ENCODE measurements around the gene TRIM26.
"Not testable (repeated sequence)": the region's sequence is repeated elsewhere in the genome, so short reads cannot be mapped to it uniquely, and the experiment has no call there.

The TRIM26 gene

DNA sequence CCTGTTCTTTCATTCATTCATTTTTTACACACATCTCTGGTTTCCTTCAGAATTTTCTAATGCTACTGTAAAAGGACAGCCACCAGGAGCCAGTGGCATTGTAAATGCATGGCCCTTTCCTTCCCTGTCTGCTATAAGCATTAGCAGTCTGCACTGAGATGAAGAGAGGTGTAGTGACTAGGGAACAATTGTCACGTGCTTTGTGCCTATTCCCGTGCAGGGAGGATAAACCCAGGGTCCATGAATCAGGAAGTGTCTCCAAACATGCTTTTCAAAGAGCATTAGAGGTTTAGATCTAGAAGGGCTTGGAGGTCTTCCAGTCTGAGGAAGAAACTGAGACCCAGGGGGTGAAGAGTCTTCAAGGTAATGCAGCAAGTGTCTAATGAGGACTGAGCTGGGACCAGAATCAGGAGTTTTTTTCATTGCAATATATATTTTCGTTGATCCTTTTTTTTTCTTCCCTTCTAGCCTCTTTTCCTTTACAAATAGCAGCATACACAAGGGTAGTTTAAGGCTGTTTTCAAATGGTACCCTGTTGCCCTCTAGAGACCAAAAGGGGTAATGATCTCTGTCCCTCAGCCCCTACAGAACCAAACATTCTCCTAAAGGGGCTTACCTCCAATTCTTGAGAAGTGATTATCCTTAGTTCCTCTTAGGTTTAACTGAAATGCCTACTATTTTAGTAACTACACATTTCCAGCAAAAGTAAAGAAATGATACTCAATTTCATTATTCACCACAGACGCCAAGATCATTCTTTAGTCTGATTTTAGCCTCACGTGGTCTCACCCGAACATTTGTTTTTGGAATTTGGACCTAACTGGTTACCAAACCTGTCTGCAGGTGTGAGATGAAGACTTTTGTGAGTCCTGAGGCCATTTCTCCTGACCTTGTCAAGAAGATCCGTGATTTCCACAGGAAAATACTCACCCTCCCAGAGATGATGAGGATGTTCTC is 43.3 kb downstream of the TRIM26 start:
- peak in 1 of 2 donors; percentile 27 for DNase-seq

DNA sequence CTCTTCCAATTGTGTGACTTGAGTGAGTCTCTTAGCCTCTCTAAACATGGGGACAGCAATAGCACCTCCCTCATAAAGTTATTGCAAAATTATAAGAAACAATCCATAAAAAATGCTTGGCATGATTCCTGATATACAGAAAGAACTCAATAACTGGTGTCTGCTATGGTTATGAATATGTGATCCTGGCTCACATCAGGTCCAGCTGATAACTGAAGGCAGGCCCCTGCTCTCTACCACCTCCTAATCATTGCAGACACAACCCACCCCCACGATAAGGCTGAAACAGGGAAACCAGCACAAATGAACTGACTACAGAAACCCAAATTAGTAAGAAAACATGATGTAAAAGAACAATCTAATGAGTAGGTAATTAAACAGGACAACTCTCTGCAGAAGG is 44.5 kb downstream of the TRIM26 start:
- DNase-seq: no peak

DNA sequence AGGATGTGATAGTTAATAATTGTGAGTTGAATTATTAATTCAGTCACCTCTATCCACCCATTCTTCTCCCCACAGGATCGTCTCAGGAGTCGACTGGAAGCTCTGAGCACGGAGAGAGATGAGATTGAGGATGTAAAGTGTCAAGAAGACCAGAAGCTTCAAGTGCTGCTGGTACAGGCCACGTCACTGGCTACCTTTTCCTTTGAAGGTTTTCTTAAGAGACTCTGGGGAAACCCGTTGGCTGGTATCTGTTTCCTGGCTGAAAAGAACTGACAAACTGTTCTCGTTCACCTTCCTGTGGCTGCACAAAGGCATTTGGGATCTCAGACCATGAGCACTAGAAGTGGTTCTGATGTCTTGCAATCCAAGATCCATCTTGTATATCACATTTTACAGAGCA is 46.1 kb downstream of the TRIM26 start:
- no peak for DNase-seq

DNA sequence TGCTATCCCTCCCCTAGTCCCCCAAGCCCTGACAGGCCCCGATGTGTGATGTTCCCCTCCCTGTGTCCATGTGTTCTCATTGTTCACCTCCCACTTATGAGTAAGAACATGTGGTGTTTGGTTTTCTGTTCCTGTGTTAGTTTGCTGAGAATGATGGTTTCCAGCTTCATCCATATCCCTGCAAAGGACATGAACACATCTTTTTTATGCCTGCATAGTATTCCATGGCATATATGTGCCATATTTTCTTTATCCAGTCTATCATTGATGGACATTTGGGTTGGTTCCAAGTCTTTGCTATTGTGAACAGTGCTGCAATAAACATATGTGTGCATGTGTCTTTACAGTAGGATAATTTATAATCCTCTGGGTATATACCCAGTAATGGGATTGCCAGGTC is 48.0 kb downstream of the TRIM26 start:
- not testable (repeated sequence) for DNase-seq

DNA sequence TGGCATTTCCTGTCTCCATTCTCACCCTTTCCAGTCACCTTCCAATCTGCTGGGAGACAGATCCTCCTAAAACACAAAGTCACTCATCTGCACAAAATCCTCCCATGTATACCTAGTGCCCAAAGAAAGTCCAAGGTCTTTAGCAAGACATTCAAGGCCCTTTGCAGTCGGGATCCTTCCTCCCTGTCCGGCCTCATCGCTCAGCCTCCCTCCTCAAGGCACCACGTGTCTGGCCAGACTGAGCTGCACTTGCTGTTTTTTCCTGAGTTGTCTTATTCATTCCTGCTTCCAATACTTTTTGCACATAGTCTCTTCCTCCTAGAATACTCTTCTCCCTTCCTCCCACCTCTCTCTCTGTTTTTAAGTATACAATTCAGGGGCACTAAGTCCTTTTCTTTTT is 48.5 kb downstream of the TRIM26 start:
- DNase-seq: no peak

DNA sequence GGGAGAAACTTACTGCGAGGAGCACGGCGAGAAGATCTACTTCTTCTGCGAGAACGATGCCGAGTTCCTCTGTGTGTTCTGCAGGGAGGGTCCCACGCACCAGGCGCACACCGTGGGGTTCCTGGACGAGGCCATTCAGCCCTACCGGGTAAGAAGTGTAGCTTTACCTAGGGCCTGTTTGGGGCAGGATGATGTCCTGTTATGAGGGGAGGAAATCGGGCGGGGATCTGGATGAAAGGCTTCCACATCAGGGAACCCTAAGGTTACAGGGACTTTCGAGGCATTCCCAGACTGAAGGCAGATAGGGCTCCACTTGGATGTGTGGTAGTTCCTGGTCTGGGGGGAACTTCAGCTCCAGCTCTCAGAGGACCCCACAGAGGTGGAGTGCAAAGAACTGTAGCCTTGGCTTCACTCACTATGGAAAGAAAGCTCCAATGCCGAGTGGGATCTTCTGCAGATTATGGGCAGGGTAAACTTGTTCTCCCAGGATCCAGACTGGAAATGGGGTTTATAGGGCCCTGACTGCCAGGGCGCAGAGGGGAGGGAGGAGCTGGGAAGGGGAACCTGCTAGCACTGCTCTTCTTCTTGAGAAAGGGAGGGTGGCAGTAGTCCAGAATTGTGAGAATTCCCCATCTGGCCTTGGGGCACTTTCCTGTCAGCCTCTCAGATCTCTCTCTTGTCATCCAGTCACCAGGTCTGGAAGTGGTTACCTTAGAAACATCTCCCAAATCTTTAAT is 49.1 kb downstream of the TRIM26 start:
- no peak for DNase-seq

DNA sequence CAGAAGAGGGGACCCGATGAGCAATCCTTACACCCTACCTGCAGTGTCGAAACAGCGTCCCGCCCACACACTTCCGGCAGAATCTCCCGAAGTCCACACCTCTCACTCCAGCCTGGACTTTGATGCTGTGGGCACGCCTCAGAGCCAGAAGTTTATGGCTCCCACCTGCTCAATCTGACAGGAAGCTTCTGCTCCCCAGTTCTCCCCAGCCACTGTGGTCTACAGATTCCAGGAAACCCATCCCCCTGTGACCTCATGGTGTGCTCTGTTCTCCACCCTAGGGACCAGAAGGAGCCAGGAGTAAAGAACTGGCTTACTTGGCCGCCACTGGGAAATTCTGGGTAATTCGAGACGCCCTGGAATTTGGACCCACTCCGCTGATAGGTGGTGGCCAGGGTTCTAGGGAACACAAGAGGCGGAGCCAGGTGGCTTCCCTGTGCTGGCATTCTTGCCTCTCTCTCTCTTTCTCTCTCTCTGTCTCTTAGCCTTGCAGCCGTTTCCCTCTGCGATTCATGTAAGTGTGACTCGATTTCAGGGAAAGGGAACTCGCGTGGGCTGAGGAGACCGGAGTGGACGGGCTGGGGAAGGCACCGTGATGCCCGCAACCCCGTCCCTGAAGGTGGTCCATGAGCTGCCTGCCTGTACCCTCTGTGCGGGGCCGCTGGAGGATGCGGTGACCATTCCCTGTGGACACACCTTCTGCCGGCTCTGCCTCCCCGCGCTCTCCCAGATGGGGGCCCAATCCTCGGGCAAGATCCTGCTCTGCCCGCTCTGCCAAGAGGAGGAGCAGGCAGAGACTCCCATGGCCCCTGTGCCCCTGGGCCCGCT is 49.9 kb downstream of the TRIM26 start, which contains the start of gene TRIM15:
TRIM15 (plus strand) TSS at position 457 of the 828 bp plus-strand sequence; CDS start at position 596, 139 bp downstream.
- no peak for DNase-seq

DNA sequence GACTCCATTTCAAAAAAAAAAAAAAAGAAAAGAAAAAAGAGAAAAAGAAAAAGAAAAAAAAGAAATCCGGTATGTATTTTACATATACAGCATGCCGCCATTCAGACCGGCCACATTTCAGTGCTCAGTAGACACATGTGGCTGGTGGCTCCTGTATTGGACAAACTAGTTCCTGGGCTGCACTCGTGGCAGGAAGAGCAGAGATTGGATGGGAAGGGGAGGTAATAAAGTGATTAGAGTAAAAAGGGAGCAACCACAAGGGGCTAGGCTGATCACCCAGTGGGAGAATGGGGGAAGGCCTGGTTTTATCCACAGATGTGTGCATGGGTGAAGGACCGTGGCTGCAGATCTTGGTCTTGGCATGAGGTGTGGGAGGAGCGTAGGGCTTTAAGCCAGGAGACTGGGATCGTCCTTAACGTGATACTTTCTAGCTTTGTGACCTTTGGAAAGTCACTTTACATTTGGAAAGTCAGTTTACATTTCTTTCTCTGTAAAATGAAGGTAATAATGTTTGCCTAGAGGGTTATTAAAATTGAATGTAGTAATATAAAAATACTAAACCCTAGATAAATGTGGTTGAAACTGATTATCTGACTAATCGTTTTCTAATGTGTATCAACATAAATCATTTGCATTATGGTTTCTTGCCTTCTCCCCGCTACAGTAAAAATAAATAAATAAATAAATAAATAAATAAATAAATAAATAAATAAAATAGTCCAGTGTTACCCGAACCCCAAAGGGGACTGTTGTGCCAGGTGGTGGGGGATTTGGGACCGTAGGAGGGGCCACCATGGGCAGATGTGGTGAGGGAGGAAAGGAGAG is 50.7 kb downstream of the TRIM26 start:
- no peak for DNase-seq

DNA sequence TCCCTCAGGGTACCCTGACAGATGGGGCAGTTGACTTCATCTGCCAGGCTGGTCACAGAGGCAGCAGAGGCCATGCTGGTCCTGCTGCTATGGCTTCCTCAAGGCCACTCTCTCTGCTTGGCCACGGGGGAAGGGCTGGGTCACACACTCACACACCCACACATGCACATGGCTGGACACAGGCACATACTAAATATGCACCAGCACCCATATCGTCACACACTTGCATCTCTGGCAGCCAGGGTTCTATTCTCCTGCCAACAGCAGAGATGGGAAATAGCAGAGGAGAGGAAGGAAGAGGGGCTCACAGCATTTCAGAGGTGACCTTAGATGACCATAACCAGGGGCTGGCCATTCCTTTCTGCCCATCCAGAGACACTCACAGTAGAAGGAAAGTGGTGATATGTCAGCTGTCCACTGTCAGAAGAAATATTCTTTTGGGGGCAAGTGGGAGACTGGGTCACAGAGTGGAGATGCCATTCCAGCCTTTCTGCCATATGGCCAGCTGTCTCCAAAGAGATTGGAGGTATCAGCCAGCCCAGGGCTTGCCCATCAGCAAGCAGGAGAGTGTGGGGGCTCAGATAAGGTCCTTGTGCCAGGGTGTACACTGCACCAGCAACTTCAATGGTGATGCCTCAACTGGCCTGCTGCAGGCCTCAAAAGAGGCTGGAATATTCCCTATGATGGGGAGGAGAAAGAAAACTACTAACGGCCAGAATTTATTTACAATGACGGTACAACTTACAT is 52.2 kb downstream of the TRIM26 start, which contains the start of gene TRIM10:
TRIM10 (minus strand) TSS at position 427 of the 747 bp plus-strand sequence; CDS start at position 74, 353 bp downstream.
- DNase-seq: no peak

DNA sequence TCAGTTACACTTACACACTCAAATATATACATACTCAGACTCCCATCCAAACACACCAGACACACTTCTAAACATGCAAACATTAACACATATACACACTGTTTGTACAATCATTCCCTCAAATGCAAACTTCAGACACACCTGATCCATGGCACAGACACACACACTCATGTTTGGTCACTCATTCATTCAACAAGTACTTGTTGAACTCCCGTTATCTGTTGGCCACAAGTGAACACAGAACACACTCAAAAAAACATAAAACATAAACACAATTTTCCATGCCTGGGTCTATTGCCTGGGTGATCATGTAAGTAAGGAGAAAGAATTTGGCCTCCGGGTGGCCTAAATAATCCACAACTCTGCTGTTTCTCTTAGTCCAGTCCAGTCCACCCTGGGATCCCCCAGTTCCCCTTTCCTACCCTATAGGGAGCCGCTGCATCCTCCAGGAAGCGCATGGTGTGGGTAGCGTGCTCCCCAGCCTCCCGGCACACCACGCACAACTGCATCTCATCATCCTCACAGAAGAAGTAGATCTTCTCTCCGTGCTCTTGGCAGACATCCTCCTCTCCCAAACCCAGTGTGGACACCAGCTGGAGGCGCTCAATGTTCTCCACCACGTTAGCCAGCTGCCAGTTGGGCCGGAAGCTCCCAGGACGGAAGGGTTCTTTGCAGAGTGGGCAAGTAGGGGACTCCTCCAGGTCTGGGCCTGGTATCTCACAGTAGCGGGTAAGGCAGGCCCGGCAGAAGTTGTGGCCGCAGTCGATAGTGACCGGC is 53.0 kb downstream of the TRIM26 start:
- no peak for DNase-seq

DNA sequence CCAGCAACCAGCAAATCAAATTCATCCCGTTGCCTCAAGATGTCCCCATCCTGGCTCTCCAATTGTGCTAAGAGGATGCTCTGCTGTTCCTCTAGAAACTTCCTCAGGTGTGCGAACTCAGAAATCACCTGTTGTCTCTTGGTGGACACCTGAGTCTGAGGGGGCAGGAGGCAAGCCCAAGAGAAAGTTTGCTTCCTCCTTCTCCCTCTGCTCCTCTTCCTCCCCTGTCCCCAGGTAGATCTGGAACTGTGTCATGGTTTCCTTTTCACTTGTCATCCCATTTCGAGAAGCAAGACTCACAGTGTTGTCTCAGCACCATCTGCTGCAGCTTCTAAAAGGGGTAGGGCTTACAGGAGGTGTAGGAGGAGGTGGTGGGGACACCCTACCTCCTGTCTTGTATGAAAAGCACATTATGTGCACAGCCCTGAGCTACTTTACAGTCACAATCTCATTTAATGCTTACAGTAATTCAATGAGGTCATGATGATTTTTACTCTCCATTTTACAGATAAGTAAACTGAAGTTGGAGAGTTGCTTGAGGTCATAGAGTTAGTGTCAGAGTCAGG is 54.6 kb downstream of the TRIM26 start:
- DNase-seq: no peak

DNA sequence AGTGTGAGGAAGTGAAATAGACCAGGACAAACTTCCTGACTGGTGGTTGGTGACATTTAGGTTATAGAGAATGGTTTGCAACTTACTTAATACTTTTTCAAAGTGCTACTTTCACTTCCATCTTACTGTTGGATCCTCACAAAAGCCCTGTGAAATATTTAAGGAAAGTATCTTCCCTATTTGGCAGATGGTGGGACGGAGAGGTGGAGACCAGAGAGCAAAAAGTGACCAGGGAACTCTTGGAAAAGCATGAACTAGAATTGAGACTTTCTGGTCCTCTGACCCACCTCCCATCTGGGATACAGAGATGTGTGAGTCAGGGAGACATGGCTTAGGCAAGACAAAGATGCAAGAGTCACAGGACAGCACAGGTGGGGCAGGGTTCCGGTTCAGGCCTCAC is 55.2 kb downstream of the TRIM26 start:
- no peak for DNase-seq

DNA sequence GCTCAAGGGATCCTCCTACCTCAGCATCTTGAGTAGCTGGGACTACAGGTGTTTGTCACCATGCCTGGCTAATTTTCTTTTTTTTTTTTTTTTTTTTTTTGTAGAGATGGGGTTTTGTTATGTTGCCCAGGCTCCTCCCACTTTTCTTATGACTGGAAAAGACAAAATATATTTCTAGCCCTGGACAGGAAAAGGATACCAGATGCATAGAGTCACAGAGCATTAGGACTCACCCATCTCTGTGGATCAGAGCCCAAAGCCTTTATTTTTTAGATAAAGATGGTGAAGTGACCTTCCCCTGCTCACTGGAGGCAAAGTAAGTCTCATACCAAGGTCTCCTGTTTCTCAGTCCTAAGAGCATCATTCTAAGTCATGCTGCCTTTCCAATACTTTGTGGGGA is 55.6 kb downstream of the TRIM26 start:
- no peak for DNase-seq

DNA sequence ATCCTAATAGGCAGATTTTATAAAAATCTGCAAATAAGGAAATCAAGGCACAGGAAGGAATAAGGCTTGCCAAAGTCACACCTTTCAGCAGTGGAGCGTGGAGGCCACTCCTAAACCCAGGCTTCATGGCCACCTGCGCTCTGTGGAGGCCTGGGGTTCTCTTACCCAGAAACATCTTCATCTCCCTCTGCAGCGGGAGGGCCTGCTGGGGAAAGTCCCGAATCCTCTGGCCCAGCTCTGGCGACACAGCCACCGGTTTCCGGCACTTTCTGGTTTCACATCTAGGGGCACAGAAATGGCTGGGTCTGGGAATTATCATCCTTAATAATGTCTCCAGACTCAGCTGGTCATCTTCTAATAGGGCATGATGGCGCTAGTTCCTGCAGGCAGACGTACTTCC is 56.4 kb downstream of the TRIM26 start:
- DNase-seq: no peak

DNA sequence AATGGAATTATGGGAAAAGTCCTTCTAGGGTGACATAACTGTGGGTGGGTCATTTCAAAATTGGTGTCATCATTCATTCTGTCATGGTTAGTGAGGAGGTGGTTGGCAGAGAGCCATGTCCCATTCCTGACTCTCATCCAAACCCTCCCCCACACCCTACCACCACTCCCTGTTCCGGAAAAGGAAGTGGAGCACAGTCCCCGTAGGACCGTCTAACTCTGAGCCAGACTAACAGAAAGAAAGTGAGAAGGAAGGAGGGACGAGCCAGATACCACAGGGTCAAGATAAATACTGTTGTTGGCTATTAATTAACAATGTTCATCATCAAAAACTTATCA is 57.0 kb downstream of the TRIM26 start:
- DNase-seq: no peak

DNA sequence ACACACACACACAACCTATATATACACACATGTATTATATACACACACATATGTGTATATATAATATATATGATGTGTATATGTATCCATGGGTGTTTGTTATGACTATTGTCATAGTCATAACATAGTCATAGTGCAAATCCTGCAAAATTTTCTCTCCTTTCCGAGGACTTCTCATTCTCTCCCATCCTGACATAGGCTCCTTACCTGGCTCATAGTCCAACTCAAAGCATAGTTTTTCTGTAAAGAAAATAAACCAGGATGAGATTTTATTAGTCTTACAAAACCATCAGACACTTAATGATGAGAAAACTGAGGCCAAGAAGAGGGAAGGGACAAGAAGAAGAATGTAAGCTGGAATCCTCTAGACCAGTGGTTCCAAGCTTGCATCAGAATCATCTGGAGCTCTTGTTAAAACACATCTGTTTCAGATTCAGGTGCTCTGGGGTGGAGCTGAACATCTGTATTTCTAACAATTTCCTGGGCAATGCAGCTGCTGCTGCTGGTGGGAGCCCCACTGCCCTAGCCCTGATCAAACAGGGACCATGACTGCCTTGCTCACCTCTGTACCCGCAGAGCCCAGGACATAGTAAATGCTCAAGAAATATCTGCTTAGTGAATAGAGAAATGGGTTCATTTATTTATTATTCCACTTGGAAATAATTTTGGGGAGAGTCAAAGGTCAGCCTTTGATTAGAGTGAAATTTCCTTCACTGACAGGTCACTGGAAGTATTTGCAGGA is 57.5 kb downstream of the TRIM26 start:
- no peak for DNase-seq

DNA sequence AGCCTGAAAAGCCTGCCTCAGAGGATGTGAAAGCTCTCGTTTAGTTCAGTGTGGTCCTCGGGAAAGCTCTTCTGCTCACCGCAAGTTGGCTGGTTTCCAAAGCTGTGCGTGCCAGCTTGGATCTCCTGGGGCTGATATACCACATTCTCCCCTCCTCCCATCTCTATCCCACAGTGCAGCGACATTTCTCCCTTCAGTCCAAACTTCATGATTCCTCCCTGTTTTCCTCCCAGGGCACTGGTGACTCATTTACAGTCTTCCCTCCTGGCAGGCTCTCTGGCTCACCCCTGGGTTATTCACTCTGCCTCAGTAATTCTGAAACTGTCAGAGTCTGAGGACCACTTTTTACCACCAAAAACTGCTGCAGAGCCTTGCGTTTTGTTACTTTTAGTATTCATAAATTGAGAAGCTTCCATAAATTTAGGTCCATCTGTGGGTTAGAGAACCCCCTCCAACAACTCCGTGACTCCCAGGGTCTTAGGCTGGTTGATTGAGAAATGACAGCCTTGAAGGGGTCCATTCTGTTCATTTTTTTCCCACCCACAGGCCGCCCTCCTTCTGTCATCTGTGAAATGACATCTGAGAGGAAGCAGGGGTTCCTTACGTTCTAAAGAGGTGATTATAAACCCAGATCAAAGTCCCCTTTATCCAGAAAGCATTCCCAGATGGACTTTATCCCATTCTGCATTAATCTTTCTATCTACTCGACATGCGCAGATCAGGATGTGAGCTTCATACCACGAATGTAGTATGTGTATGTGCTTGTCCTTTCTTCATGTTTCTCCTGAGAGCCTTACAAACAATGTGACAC is 58.3 kb downstream of the TRIM26 start:
- no peak for DNase-seq

DNA sequence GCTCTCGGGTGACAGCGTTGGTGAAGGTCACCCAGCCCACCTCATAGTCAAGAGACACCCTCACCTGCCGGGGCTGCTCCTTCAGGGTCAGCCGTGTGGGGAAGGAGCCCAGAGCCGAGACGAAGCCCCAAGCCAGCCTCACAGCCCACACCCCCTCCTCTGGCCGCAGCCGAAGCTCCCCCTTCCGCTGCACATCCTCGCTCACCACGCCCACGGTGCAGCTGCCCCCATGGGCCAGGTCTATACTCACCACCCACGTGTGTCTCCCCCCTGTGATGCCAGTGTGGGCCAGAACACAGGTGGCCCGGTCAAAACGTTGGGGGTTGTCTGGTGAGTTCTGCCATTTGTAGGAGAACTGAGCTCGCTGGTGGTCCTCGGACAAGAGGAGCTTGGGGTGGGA is 59.1 kb downstream of the TRIM26 start:
- no peak for DNase-seq

Measured in bone marrow (tissue), 2 donors.